ENCODE results near the gene ARPC1A. TPM values are rescaled to one million over a fixed set of nuclear protein-coding genes. Genes with fewer than 3 reads are reported as not detected.
"Not testable (repeated sequence)": the region's sequence is repeated elsewhere in the genome, so short reads cannot be mapped to it uniquely, and the experiment has no call there.

The ARPC1A gene
- total RNA-seq, 1 experiment from 2014 or later, result 321 TPM

DNA sequence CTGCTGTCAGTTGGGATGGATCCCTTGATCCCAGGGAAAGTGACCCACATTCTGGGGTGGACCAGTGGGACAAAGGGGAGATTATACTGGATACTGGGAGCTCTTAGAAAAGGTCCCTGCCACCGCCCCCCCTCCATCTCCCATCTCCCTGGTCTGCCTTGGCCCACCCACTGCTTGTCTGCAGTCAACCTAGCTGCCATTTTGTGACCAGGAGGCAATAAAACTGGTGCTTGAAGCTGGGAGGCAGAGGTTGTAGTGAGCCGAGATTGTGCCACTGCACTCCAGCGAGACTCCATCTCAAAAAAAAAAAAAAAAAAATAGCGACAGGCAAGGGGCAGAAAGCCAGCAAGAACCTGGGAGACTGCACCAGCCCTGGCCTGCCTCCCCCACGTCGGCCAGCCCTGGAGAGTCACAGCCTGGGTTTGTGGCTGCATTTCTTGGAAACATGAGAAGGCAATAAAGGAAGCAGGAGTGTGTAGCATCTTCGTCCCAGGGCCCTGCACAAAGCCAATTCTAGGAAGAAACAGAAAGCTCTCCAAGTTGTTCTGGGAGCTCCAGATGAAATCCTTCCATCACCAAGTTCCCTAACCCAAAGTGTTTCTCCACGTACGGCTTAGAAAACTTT lies 44.2 kb downstream of the ARPC1A start:
- DNase-seq (ENCODE audit: low read depth), result peak; percentile 39

DNA sequence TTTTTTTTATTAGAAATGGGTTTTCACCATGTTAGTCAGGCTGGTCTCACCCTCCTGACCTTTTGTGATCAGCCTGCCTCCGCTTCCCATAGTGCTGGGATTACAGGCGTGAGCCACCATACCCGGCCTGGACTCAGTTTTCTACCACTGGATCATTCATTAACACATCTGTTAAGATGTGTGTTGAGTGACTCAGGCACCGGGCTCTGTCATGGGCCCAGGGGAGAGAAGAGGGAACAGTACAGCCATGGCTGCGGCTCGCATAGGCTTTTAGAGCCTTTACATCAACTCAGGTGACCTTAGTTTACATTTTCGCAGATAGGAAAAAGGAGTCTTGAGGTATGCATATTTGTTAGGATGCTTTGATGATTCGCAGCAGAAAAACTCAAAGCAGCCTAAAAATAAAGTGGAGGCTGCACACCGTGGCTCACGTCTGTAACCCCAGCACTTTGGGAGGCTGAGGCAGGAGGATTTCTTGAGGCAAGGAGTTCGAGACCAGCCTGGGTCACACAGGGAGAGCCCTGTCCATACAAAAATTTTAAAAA lies 45.8 kb downstream of the ARPC1A start:
- DNase-seq (ENCODE audit: low read depth), result no peak

DNA sequence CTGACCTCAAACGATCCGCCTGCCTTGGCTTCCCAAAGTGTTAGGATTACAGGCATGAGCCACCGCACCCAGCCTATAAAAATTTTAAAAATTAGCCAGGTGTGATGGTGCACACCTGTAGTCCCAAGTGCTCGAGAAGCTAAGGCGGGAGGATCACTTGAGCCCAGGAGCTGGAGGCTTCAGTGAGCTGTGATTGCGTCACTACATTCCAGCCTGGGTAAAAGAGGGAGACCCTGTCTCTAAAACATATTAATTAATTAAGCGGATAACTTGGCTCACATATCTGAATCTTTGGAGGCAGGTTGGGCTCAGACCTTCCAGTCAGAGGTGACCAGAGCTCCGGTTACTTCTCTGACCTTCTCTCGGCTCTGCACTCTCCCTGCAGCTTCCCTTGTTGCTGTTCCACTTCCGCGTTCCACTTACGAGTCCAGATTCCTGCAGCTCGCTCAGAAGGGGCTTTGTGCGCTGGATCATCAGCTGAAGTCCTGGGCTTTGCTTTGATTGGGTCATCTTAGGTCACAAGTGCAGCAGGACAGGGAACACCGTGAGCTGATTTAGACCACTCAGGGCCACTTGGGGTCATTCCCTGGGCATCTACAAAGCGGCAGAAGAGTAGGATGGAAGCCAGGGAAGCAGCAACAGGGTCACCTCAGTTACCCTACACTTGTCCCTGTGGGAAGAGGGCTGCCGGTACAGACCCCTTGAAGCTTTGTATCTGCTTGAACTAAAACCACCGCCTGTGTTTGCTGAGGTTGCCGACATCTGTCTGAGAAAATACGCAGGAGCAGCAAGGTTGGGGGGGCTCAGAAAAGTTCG lies 46.8 kb downstream of the ARPC1A start:
- no peak for DNase-seq (ENCODE audit: low read depth)

DNA sequence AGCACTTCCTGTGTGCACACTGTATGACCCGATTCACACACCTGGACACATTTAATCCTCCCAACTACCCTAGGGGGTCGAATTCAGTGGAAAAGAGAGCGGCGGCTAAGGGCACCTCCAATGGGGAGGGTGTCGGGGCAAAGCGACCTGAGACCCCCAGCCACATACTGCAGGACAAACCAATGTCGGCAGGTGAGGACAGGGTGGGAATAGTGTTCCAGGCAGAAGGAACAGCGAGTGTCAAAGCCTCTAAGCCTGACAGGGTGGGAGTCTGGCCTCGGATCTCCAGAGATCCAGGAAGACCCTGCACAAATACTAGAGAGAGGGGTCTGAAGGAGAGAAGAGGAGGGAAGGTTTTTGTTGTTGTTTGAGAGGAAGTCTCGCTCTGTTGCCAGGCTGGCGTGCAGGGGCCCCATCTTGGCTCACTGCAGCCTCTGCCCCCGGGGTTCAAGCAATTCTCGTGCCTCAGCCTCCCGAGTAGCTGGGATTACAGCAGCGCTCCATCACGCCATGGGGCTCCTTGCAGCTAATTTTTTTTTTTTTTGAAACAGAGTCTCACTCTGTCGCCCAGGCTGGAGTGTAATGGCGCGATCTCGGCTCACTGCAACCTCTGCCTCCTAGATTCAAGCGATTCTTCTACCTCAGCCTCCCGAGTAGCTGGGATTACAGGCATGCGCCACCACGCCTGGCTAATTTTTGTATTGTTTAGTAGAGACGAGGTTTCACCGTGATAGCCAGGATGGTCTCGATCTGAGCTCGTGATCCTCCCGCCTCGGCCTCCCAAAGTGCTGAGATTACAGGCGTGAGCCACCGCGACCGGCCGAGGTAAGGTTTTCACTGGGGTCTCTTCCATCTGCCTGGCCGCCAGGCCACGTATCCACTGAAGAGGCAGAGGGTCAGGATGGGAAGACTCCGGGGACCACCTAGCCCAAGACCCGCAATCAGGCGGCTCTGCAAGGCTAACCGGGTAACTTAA lies 47.7 kb downstream of the ARPC1A start:
- no peak for DNase-seq (ENCODE audit: low read depth)

DNA sequence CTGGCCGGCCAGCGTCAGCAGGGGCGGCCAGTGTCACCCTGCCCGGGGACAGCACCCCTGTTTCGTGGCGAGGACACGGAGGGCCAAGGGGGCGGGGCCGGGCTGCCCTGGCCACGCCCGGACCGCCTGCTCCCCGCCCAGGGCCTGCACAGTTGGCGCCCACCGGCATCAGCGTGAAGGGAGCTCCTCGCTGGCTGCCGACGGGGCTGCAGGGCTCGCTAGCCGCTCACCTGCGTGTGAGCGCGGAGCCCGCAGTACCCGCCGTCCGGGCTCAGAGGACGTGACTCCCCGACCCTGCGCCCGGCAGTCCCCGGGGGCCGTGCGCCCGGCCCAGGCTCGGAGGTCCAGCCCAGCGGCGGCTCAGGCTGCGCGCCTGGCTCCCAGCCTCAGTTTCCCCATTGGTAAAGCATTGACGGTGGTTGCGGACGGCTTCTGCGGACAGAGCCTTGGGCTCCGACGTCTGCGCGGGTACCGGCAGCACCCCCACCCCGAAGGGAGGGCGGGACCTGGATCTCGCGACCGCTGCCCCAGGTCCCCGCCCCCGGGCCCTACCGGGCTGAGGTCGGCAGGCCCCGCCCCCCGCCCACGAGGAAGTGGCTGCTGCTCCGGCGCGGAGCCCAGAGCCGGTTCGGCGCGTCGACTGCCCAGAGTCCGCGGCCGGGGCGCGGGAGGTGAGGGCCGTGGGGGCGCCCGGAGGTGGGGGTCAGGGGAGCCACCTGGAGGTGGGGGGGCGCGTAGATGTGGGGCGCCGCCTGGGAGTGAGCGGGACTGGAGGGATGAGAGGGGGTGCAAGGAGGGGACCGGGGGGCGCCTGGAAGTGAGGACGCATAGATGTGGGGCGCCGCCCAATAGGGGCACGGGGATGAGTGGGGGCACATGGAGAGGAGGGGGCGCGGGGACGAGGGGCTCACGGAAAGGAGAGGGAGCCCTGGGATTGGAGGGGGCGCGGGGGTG lies 48.7 kb downstream of the ARPC1A start, which contains the start of gene ARPC1B:
ARPC1B (plus strand) TSS at position 620 of the 954 bp plus-strand sequence. CDS start 10,985 bp downstream, outside the sequence.
- peak; percentile 70 for DNase-seq (ENCODE audit: low read depth)

DNA sequence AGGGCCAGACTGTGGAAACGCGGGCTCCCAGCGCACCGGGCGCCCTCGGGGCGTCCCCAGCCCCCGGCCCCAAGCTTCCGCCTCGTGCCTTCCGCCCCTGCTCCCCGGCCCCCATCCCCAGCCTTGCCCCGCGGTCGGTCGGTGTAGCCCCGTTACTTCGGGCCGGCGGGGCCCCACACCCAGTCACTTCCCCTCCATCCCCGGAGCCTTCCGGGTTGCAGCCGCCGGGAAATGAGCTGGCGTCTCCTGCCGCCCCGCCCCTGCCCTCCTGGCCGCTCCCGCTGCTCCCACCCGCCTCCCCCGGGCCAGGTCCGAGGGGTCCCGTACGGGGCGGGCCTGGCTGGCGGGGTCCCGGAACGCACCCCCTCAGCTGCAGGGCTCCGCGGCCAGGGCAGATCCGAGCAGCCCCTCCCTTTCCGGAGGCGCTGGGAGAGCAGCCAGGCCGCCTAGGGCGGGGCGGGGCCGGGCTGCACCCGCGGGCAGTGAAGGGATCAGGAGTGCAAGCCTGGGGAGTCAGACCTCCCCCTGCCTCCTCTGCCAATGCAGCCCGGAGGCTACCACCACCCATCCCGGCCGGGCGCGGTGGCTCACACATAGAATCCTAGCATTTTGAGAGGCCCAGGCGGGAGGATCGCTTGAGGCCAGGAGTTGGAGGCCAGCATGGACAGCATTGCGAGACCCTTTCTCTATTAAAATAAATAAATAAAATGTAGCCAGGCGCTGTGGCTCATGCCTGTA lies 49.5 kb downstream of the ARPC1A start:
- DNase-seq (ENCODE audit: low read depth), result peak; percentile 72

DNA sequence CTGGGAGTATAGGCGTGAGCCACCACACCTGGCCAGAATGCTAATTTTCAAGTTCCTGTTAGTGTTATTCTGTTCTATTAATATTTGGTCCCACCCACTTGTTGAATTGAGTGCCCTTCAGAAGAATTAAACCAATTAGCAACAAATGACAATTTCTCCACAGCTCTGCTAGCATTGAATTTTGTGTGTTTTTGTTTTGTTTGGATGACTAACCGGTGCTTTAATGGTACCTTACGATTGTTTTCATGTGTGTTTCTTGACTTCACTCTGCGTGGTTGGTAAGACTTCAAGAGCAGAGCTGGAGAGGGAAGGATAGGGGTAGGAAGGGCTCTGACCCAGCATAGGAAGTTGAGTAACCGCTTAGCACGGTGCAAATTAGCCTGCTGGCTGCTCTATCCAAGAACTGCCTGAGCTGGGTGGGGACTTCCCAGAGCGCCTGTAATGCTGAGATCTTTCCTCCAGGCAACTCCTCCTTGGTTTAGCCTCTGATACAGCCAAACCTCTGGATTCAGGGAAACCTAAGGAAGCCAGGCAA lies 53.4 kb downstream of the ARPC1A start:
- peak; percentile 78 for DNase-seq (ENCODE audit: low read depth)

DNA sequence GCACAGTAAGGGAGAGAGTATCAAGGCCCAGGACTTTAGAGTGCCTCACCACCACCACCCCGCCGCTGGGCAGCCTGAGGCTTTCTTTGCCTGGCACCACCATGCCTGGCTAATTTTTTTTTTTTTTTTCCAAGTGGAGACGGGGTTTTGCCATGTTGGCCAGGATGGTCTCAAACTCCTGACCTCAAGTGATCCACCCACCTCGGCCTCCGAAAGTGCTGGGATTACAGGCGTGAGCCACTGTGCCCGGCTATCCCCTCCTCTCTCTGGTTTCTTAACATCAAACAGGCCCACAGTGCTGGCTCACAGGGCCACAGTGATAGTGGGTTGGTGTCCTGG lies 54.0 kb downstream of the ARPC1A start:
- not testable (repeated sequence) for DNase-seq (ENCODE audit: low read depth)

DNA sequence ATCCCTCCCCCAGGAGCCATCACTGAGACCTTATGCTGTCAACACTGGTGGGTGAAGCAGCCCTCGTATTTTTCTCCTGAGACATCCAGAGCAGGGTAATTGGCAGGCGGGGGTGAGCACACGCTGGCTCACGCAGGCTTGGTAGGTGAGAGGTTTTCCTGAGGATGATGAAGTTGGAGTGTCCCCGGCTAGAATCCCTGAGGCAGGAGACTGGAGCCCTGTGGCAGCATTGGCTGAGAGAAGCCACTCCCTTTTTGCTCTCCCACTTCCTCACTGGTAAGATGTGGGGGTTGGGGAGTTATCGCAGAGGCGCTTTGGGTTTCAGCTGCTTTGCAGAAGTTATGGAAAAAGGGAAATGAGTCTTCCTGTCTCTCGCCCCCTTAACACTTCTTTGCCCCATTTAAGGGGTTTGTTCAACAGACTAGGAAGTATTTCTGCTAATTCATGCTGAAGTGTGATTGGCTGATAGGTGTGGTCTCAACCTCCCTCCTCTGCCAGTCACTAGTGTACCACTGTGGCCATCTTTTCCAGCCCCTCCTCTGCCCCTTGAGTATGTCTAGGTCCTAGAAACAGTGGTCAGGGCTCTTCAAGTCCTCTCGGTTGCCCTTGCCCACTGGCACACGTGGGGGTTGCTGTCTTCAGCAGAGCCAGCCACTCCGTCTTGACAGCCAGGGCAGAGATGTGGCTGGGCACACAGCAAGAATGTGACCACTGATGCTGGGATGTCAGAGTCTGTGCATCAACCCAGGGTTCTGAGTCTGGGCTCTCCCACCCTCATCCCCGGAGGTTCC lies 54.5 kb downstream of the ARPC1A start:
- no peak for DNase-seq (ENCODE audit: low read depth)

DNA sequence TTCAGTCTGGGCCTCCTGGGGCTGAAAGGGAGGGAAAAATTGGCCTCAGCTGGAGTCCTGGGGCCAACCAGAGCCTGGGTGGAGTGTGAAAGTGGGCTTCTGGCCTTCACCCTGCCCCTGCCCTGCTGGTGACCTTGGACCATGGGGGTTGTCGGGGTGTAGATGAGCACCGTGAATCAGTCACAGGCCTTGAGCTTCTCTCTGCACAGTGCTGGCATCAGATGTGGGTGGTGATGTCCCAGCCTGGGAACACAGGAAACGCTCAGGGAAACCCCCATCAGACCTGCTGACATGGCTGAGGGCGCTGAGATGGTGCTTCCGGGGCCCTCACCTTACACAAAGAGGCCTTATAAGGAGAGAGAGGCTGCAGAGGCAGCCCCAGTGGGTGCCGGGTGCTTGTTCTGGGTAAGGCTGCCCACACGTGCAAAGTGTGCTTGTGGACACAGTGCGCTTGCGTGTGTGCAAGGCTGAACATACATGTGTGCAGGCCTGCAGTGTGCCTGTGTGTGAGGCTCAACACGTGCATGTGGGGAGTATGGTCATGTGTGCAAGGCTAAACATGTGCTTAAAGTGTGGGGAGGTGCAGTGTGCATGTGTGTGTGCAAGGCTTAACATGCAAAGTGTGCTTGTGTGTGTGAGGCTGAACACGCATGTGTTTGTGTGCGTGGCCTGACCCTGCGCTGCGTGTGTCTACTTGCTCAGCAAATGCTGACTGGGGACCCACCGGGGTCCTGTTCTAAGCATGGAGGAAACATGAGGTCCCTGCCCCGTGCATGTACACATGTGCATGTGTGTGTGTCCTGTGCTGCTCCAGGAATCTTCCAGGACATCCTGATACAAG lies 55.3 kb downstream of the ARPC1A start:
- DNase-seq (ENCODE audit: low read depth), result no peak

DNA sequence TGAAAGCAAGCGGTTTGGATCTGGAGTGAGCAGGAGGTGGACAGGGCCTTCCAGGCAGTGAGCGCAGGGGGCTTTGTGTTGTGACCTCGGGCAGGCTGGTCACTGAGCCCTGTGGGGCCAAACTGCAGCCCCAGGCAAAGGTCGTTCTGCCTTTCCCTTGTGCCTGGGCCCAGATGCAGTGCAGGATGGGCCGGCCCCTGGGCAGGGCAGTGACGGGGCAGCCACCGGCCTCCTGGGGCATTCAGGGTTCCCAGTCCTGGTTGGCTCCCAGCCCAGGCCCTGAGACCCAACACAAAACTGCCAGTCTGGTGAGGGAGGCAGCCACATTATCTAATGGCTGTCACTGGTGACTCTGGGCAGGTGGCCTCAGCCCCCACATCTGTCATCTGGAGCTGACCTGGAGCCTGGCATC lies 56.0 kb downstream of the ARPC1A start:
- no peak for DNase-seq (ENCODE audit: low read depth)

DNA sequence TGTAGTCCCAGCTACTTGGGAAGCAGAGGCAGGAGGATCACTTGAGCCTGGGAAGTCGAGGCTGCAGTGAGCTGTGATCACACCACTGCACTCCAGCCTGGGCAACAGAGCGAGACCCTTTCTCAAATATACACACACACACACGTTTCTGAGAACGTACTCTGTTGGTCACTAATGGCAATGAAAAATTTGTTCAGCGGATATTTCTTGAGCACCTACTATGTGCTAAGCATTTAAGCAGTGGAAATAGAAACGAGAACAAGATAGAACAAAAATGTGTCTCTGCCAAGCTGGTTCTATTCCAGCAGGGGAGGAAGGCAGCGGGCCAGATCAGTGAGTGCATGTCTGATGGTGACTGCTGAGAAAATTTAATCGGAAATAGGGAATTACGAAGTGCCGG lies 57.5 kb downstream of the ARPC1A start:
- no peak for DNase-seq (ENCODE audit: low read depth)

DNA sequence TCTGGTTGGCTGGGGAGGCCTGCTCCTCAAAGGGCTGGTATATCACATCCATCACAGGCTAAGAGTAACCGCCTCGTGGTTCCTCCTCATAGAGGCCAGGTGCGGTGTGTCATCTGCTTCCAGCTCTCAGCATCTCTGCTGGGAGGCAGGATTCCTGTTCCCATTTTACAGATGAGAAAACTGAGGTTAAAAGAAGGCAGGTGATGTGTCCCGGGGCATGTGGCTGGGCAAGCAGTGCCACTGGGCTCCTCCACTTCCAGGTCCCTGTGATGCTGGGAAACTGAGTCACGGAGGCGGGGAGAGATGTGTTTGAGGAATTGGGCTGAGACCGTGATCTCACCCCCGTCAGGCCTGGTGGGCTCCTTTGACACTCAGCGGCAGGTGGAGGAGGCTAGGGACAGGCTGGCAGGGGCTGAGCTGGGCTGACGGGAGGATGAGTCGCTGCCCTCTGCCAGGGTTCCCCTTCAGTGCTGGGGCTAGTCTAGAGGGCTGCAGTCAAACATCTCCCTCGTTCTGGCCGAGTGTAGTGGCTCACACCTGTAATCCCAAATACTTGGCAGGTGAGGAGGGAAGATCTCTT lies 58.2 kb downstream of the ARPC1A start:
- DNase-seq (ENCODE audit: low read depth), result peak; percentile 84

DNA sequence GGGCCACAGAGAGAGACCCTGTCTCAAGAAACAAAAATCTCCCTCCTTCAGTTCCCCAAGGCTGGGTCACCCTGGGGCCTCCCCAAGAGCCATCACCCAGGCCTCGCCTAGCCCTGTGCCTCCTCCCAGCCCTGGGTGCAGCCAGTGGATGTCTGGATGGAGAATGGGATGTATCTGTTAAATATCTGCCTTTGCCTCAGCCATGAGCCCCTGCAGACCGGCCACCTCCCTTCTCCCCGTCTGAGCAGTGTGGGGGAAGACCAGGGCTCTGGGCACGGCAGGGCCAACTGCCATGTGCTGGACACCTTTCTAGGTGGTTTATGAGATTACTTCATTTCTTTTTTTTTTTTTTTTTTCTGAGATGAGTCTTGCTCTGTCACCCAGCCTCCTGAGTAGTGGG lies 58.8 kb downstream of the ARPC1A start:
- no peak for DNase-seq (ENCODE audit: low read depth)

DNA sequence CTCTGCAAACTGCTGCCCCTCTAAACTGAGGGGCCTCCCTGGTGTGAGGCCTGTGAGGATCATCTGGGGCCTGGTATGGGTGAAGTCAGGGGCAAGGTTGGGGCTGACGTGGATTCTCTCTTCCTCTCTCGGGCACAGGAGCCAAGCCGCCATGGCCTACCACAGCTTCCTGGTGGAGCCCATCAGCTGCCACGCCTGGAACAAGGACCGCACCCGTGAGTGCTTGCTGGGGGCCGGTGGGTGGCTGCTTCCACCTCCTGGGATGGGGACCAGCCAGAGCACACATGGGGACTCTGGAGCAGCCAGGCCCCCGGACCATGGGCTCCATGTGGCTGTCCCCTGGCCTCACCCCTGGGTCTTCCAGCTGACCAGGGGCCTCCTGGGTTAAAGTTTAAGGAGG lies 59.9 kb downstream of the ARPC1A start:
- no peak for DNase-seq (ENCODE audit: low read depth)

DNA sequence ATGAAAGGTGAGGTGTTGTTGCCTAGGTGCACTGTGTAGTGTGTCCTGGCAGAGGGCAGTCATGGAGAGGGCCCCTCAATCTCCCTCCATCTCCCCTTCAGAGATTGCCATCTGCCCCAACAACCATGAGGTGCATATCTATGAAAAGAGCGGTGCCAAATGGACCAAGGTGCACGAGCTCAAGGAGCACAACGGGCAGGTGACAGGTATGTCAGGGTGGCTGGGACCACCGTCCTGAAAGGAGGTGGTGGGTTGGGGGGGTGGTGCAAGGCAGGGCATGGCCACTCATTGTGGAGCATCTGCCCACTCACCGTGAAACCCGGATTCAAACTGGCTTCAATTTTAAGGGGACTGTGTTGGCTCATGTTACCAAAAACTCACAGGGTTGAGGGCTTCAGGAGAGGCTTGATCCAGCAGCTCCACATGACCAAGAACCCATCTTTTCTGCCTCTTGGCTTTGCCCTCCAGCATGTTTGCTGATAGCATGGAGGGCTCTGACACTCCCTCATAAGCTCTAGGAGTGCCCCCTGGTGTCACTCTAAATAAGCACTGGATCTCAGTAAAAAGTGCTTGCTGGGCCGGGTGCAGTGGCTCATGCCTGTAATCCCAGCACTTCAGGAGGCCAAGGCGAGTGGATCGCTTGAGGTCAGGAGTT lies 61.0 kb downstream of the ARPC1A start:
- peak; percentile 52 for DNase-seq (ENCODE audit: low read depth)

DNA sequence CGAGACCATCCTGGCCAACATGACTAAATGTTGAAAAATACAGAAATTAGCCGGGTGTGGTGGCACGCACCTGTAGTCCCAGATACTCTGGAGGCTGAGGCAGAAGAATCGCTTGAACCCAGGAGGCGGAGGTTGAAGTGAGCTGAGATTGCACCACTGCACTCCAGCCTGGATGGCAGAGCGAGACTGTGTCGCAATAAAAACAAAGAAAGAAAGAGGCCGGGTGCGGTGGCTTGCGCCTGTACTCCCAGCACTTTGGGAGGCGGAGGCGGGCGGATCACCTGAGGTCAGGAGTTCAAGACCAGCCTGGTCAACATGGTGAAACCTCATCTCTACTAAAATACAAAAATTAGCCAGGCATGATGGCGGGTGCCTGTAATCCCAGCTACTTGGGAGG lies 61.5 kb downstream of the ARPC1A start:
- not testable (repeated sequence) for DNase-seq (ENCODE audit: low read depth)

All from LHCN-M2 (cell line).